ENCODE data around the gene PTGR3. TPM values are rescaled to one million over a fixed set of nuclear protein-coding genes. Genes with fewer than 3 reads are reported as not detected.
A peak's percentile ranks its signal among the peaks of the same experiment; 100 is the strongest.

PTGR3 gene
- total and polyA plus RNA-seq, 4 donors: 6.8 to 18.7 (median 11.4) TPM

DNA sequence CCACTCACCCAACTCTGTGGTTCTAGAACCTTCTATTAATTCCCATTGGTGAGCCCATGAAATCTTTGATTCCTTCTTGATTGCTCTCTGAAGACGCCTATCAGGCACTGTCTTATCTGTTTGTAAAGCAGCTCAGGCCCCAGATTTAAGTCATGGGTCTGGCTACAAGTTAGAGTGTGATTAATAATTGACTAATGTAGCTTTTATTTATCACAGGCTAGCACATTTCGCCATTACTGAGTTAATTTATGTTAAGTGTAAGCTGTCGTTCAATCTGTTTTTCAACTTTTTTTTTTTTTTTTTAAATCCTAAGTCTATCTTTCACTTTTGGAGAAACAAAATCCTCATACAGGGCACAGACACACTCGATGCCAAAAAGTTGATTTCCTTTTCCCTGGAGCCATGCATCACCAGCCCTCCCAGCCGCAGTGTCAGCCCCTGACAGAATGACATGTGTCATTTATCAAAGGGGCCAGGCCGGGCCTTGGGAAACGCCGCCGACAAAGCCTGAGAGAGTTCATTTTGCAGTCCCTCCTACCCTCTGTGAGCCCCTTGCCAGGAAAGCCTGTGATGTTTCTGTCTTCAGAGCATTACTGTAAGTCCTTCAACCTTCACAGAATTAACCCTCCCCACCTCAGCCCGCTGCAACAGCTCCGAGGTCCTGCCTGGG lies 17.5 kb upstream of the PTGR3 start:
- peaks cover 14 to 40% (median 38%) of the 10 kb centered on the region in 4 donors for H3K4me1 ChIP-seq (ENCODE audit: control insufficient read depth in 4 of 4, insufficient read depth in 4 of 4, low read length in 3 of 4)
- no peak for TF ChIP-seq NR2F2 (IDR thresholded peaks at IDR 0.05)
- TF ChIP-seq, protein P1, sequence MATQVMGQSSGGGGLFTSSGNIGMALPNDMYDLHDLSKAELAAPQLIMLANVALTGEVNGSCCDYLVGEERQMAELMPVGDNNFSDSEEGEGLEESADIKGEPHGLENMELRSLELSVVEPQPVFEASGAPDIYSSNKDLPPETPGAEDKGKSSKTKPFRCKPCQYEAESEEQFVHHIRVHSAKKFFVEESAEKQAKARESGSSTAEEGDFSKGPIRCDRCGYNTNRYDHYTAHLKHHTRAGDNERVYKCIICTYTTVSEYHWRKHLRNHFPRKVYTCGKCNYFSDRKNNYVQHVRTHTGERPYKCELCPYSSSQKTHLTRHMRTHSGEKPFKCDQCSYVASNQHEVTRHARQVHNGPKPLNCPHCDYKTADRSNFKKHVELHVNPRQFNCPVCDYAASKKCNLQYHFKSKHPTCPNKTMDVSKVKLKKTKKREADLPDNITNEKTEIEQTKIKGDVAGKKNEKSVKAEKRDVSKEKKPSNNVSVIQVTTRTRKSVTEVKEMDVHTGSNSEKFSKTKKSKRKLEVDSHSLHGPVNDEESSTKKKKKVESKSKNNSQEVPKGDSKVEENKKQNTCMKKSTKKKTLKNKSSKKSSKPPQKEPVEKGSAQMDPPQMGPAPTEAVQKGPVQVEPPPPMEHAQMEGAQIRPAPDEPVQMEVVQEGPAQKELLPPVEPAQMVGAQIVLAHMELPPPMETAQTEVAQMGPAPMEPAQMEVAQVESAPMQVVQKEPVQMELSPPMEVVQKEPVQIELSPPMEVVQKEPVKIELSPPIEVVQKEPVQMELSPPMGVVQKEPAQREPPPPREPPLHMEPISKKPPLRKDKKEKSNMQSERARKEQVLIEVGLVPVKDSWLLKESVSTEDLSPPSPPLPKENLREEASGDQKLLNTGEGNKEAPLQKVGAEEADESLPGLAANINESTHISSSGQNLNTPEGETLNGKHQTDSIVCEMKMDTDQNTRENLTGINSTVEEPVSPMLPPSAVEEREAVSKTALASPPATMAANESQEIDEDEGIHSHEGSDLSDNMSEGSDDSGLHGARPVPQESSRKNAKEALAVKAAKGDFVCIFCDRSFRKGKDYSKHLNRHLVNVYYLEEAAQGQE (IDR thresholded peaks at IDR 0.05): peak; percentile 42
- TF ChIP-seq, protein P2, sequence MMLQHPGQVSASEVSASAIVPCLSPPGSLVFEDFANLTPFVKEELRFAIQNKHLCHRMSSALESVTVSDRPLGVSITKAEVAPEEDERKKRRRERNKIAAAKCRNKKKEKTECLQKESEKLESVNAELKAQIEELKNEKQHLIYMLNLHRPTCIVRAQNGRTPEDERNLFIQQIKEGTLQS (IDR thresholded peaks at IDR 0.05): no peak
- TF ChIP-seq, protein P3, sequence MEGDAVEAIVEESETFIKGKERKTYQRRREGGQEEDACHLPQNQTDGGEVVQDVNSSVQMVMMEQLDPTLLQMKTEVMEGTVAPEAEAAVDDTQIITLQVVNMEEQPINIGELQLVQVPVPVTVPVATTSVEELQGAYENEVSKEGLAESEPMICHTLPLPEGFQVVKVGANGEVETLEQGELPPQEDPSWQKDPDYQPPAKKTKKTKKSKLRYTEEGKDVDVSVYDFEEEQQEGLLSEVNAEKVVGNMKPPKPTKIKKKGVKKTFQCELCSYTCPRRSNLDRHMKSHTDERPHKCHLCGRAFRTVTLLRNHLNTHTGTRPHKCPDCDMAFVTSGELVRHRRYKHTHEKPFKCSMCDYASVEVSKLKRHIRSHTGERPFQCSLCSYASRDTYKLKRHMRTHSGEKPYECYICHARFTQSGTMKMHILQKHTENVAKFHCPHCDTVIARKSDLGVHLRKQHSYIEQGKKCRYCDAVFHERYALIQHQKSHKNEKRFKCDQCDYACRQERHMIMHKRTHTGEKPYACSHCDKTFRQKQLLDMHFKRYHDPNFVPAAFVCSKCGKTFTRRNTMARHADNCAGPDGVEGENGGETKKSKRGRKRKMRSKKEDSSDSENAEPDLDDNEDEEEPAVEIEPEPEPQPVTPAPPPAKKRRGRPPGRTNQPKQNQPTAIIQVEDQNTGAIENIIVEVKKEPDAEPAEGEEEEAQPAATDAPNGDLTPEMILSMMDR (IDR thresholded peaks at IDR 0.05; ENCODE audit: low read depth, low read length, missing input control): no peak
- TF ChIP-seq HNF4A (conservative IDR thresholded peaks at IDR 0.05): peak in 1 of 2 donors; percentile 22
- peak; percentile 56 for TF ChIP-seq YY1 (IDR thresholded peaks at IDR 0.05)
- no peak for TF ChIP-seq TAF1 (conservative IDR thresholded peaks at IDR 0.05)
- no peak for TF ChIP-seq FOXA1 (IDR thresholded peaks at IDR 0.05)
- peak in 1 of 2 donors; percentile 20 for TF ChIP-seq GABPA (IDR thresholded peaks at IDR 0.05 in 1 of 2, conservative IDR thresholded peaks at IDR 0.05 in 1 of 2)
- peak in 1 of 2 donors; percentile 23 for TF ChIP-seq RXRA (IDR thresholded peaks at IDR 0.05)
- TF ChIP-seq, protein P4, sequence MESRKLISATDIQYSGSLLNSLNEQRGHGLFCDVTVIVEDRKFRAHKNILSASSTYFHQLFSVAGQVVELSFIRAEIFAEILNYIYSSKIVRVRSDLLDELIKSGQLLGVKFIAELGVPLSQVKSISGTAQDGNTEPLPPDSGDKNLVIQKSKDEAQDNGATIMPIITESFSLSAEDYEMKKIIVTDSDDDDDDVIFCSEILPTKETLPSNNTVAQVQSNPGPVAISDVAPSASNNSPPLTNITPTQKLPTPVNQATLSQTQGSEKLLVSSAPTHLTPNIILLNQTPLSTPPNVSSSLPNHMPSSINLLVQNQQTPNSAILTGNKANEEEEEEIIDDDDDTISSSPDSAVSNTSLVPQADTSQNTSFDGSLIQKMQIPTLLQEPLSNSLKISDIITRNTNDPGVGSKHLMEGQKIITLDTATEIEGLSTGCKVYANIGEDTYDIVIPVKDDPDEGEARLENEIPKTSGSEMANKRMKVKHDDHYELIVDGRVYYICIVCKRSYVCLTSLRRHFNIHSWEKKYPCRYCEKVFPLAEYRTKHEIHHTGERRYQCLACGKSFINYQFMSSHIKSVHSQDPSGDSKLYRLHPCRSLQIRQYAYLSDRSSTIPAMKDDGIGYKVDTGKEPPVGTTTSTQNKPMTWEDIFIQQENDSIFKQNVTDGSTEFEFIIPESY (IDR thresholded peaks at IDR 0.05): peak; percentile 10
- H3K27ac ChIP-seq (ENCODE audit: low read depth in 1 of 2, low read length in 2 of 2): peak overlapping the region; percentile 38 to 83
- H3K9ac ChIP-seq (ENCODE audit: low read depth in 1 of 2, low read length in 2 of 2): peak overlapping the region; percentile 17 to 48
- H3K9me3 ChIP-seq (ENCODE audit: control insufficient read depth in 4 of 4, low read length in 3 of 4): no peaks in the 10 kb centered on the region
- peak overlapping the region in 2 of 3 donors; percentile 28 to 31 for H3K4me3 ChIP-seq (ENCODE audit: low read depth in 1 of 3, low read length in 3 of 3)
- DNase-seq (ENCODE audit: low spot score): no peak
- 19% methylated on average over 11 of the region's 11 CpGs for WGBS
- H3K27me3 ChIP-seq (ENCODE audit: control insufficient read depth in 4 of 4, insufficient read depth in 4 of 4, low read length in 3 of 4): no peaks in the 10 kb centered on the region
- H3K36me3 ChIP-seq (ENCODE audit: control insufficient read depth in 4 of 4, insufficient read depth in 3 of 4, low read depth in 1 of 4, low read length in 3 of 4): no peaks in the 10 kb centered on the region

DNA sequence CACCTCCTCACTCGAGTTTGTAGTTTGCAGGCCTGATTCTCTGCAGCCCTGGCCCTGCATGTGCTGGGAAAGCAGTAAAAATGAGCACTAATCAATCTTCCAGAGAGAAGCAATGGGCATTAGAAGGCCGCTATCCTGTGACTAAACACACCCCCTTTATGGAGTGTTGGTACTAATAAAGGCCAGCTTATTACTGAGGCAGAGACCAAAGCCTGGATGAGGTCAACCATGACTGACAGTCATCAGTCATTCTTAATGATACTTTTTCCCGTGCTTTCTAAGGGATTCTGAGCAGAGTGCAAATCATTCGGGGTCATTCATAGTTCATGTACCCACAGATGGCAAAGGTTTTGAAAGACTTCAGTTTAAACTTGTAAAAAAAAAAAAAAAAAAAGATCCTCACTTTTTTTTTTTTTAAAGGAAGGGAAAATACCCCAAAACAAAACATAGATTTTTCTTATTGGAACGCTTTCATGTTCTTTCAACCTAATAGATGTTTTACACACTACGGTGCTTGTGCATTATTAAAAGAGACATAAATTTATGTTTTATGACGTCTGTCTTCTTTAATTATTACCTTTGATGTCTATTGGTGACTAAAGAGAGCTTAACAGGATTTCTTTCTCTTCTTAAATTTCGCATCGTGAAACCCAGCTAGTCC lies 14.9 kb upstream of the PTGR3 start:
- Histone ChIP-seq H3K4me3 (ENCODE audit: low read depth in 1 of 3, low read length in 3 of 3) (no peak overlapping the region), H3K9ac (ENCODE audit: low read depth in 1 of 2, low read length in 2 of 2) (no peak overlapping the region), H3K9me3 (ENCODE audit: control insufficient read depth in 4 of 4, low read length in 3 of 4) (no peaks in the 10 kb centered on the region), H3K4me1 (ENCODE audit: control insufficient read depth in 4 of 4, insufficient read depth in 4 of 4, low read length in 3 of 4) (peaks cover 10 to 50% (median 44%) of the 10 kb centered on the region in 4 donors), H3K27me3 (ENCODE audit: control insufficient read depth in 4 of 4, insufficient read depth in 4 of 4, low read length in 3 of 4) (no peaks in the 10 kb centered on the region), H3K36me3 (ENCODE audit: control insufficient read depth in 4 of 4, insufficient read depth in 3 of 4, low read depth in 1 of 4, low read length in 3 of 4) (no peaks in the 10 kb centered on the region), H3K27ac (ENCODE audit: low read depth in 1 of 2, low read length in 2 of 2) (peak overlapping the region; percentile 62 to 74)
- 51% methylated on average over 9 of the region's 9 CpGs for WGBS
- TF ChIP-seq RXRA (IDR thresholded peaks at IDR 0.05): peak; percentile 62 to 68
- no peak for TF ChIP-seq EGR1 (IDR thresholded peaks at IDR 0.05; ENCODE audit: low read depth in 2 of 2)
- TF ChIP-seq, protein P5, sequence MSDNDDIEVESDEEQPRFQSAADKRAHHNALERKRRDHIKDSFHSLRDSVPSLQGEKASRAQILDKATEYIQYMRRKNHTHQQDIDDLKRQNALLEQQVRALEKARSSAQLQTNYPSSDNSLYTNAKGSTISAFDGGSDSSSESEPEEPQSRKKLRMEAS (IDR thresholded peaks at IDR 0.05): no peak
- TF ChIP-seq, protein P1 (IDR thresholded peaks at IDR 0.05): peak; percentile 16
- peak; percentile 23 to 31 for TF ChIP-seq HNF4A (conservative IDR thresholded peaks at IDR 0.05)
- DNase-seq (ENCODE audit: low spot score): no peak
